Right ventricle myocardium inferior (tissue), 1 donor: ENCODE results near the gene DUOX1. TPM values are rescaled to one million over a fixed set of nuclear protein-coding genes. Genes with fewer than 3 reads are reported as not detected.

Experiments used
- ATAC-seq: fragments of 200-7000 bp; cut with Tn5 transposase; one replicate; pipeline ENCODE4 v1.9.1; 2020; ENCODE audit warnings: mild to moderate bottlenecking, moderate library complexity
- DNase-seq: peaks from one replicate; pipeline ENCODE4 v3.0.0; 2021; ENCODE audit errors: missing footprints
- intact Hi-C: fragments of 100-400 bp; cut with DNase I; formaldehyde crosslinking; loops from one replicate; pipeline ENCODE4 v1.11.0; 2022
- total RNA-seq: library from RNA; stranded (reverse); fragmentation: NEBNext Ultra II Directional; extraction: Animal tissue kit (Norgen Biotek cat#: 25700); gene quantifications from one replicate; pipeline ENCODE4 v1.2.1, GENCODE V29; 2021
- donor health status: DM: no; HTN: yes; CAD: no; lungs with severe emphysema.

Gene DUOX1
- total RNA-seq, 1 donor from 2014 or later: 1.0 TPM

- DNase-seq (no peak), ATAC-seq (no peak)
- intact Hi-C loops: no loop called here
Measured at GRCh38 chr15:45156744-45157455, 27.1 kb downstream of the DUOX1 start.

- ATAC-seq: no peak
- peak; percentile 25 for DNase-seq
- intact Hi-C loops: no loop called here
Measured at GRCh38 chr15:45157974-45158373, 28.2 kb downstream of the DUOX1 start.

- intact Hi-C loops: loop anchor here (10.0 kb wide), 1 partner anchor 293 kb away; no protein-coding TSS in a partner anchor
- DNase-seq (no peak), ATAC-seq (no peak)
Measured at GRCh38 chr15:45161666-45162065, 31.9 kb downstream of the DUOX1 start.

- intact Hi-C loops: loop anchor here (10.0 kb wide), 1 partner anchor 292 kb away; no protein-coding TSS in a partner anchor
- ATAC-seq: peak; percentile 69
Measured at GRCh38 chr15:45162771-45163507, 33.1 kb downstream of the DUOX1 start.

GRCh38 chr15:45163508-45163856 is 33.7 kb downstream of the DUOX1 start:
- ATAC-seq (no peak), DNase-seq (no peak)
- intact Hi-C loops: loop anchor here (10.0 kb wide), 1 partner anchor 291 kb away; no protein-coding TSS in a partner anchor

More at GRCh38 chr15:45162771-45163507, 33.1 kb downstream of the DUOX1 start:
- peak; percentile 84 for DNase-seq

GRCh38 chr15:45164914-45165313 is 35.1 kb downstream of the DUOX1 start:
- DNase-seq: no peak
- ATAC-seq: no peak
- intact Hi-C loops: loop anchor here (10.0 kb wide), 1 partner anchor 290 kb away; no protein-coding TSS in a partner anchor

- DNase-seq: no peak
- no peak for ATAC-seq
- intact Hi-C loops: loop anchor here (10.0 kb wide), 1 partner anchor 289 kb away; no protein-coding TSS in a partner anchor
Measured at GRCh38 chr15:45165536-45165935, 35.7 kb downstream of the DUOX1 start.

GRCh38 chr15:45166834-45167630 is 37.2 kb downstream of the DUOX1 start:
- intact Hi-C loops: loop anchor here (1.0 to 10.0 kb wide), 3 partner anchors 31 to 288 kb away; a partner anchor contains a TSS
- DNase-seq (peak; percentile 95), ATAC-seq (peak; percentile 85)

GRCh38 chr15:45167631-45168205 is 37.9 kb downstream of the DUOX1 start:
- ATAC-seq: no peak
- intact Hi-C loops: loop anchor here (1.0 to 10.0 kb wide), 3 partner anchors 31 to 287 kb away; a partner anchor contains a TSS
- no peak for DNase-seq

- ATAC-seq (no peak), DNase-seq (no peak)
- intact Hi-C loops: loop anchor here (10.0 kb wide), 1 partner anchor 287 kb away; no protein-coding TSS in a partner anchor
Measured at GRCh38 chr15:45168286-45168685, 38.5 kb downstream of the DUOX1 start.

GRCh38 chr15:45168751-45169551 is 39.2 kb downstream of the DUOX1 start:
- DNase-seq: no peak
- intact Hi-C loops: loop anchor here (10.0 kb wide), 1 partner anchor 286 kb away; no protein-coding TSS in a partner anchor
- no peak for ATAC-seq

- ATAC-seq: no peak
- intact Hi-C loops: loop anchor here (10.0 kb wide), 1 partner anchor 285 kb away; no protein-coding TSS in a partner anchor
- peak; percentile 22 for DNase-seq
Measured at GRCh38 chr15:45169608-45170480, 40.0 kb downstream of the DUOX1 start.

- DNase-seq: no peak
- intact Hi-C loops: no loop called here
- ATAC-seq: no peak
Measured at GRCh38 chr15:45171912-45172311, 42.1 kb downstream of the DUOX1 start.

GRCh38 chr15:45174069-45174468 is 44.3 kb downstream of the DUOX1 start:
- intact Hi-C loops: no loop called here
- no peak for ATAC-seq
- DNase-seq: no peak

- ATAC-seq (no peak), DNase-seq (no peak)
- intact Hi-C loops: no loop called here
Measured at GRCh38 chr15:45174577-45174976, 44.8 kb downstream of the DUOX1 start.

GRCh38 chr15:45177285-45177684 is 47.5 kb downstream of the DUOX1 start:
- ATAC-seq: no peak
- intact Hi-C loops: no loop called here
- no peak for DNase-seq
